Urothelium cell line (cell line): ENCODE measurements around the gene CBFA2T3.

Source experiments
- DNase-seq: peaks from one replicate; pipeline ENCODE4 v3.0.0; 2011; ENCODE audit warnings: low spot score, mixed read lengths
- FAIRE-seq: peaks from 2 replicates; lab custom pipeline; 2011; peaks lifted over from hg19 to GRCh38; lab: Jason Lieb, UNC

CBFA2T3 gene

DNA sequence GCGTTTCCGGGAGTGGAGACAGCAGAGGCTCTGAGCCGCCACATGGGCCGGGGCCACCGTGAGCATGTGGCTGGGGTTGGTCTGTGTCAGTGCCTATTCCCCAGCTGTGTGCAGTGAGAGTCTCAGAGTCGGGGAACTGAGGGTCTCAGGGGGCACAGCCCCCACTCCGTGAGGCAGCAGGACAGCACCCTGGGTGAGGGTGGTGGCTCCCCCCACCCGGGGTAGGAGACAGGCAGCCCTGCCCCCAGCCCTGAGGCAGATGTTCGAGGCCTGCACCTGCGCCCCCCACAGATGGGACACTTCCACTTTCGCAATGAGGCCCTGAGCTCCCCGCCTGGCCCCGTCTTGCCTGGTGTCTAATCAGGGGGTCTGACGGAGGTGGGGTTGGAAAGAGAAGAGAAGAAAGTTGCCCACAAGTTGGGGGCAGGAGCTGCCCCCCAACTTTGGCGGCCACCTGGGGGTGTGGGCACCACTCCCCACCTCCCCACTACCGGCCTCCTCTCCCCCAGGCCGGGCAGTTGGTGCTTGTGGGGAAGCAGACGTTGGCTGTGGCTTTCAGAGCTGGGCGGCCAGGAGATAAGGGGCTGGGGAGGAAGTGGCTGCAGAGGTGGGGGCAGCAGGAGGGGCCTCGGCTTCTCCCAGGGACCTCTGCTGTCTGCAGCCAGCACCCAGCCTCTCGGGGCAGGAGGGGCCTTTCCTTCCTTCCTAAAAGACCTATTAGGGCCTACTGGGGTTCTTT, 1.8 kb upstream of the CBFA2T3 start:
- no peak for FAIRE-seq
- DNase-seq, result no peak

GRCh38 chr16:88977812-88978607, 1.0 kb upstream of the CBFA2T3 start:
- DNase-seq, result no peak
- no peak for FAIRE-seq

DNA sequence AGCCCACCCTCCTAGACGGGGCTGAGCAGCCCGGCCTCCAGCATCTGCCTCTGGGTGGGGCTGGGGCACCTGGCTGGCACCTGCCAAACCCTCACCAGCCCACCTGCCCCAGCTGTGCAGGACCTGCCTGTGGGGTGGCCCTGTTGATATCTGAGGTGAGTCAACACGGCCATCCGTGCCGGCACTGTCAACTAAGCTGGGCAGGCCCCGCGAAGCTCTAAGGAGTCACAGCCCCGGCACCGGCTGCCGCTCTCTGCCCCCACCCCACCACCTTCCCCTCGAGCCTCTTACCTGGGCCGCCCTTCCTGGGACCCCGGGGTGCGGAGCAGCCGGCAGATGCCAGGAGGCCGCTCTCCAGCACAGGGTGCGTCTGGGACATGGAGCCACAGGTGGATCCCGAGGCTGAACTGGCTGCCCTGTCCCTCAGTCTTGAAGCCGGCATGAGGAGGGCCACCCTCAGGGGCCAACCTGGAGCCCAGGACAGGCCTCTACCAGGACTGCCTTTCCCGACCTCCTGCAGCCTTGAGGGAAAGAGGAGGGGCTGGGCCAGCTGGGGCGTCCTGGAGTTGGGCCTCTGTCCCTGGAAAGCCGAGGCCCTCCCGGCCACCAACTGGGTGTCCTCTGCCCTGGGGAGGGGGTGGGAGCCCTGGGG, 515 bp downstream of the CBFA2T3 start:
- no peak for DNase-seq
- no peak for FAIRE-seq

GRCh38 chr16:88975511-88976061, 1.4 kb downstream of the CBFA2T3 start:
- FAIRE-seq, result no peak
- DNase-seq, result no peak

GRCh38 chr16:88974916-88975215, 2.1 kb downstream of the CBFA2T3 start:
- no peak for FAIRE-seq
- DNase-seq, result no peak

DNA sequence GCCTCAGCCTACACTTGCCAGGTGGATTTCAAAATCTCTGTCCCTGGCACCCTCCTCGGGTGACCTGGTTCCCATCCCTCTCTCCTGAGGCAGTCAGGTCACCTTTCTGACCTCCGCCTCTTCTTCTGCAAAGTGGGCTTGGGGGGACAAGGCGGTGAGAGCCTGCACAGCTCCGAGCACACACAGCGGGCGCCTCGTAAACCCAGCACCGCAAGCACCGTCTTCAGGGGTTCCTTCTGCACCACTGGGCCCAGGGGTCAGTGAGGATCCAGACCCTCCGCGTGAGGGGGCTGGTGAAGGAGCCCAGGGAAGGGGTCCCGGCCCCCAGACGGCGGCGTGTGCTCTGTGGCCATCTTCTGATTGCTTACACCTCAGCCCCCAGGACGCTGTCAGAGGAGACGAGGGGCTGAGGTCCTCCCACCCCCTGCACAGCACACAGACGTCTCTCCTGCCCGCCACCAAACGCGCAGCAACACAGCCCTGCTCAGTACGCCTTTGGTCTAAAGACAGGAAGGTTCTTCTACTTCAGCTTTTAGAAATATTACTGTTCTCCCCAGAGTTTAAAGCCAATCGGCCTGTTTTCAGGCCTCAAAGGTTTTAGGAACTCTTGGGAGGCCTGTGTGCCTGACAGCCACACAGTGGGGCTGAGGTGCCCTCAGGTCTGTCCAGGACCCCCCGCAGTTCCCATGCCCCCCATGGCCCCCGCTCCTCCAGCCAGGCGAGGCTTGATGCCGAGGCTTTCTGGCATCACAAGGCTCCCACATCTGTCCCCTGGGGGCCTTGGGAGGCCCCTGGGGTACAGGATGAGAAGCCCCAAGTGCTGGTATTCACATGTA, 2.7 kb downstream of the CBFA2T3 start:
- DNase-seq (no peak), FAIRE-seq (no peak)

DNA sequence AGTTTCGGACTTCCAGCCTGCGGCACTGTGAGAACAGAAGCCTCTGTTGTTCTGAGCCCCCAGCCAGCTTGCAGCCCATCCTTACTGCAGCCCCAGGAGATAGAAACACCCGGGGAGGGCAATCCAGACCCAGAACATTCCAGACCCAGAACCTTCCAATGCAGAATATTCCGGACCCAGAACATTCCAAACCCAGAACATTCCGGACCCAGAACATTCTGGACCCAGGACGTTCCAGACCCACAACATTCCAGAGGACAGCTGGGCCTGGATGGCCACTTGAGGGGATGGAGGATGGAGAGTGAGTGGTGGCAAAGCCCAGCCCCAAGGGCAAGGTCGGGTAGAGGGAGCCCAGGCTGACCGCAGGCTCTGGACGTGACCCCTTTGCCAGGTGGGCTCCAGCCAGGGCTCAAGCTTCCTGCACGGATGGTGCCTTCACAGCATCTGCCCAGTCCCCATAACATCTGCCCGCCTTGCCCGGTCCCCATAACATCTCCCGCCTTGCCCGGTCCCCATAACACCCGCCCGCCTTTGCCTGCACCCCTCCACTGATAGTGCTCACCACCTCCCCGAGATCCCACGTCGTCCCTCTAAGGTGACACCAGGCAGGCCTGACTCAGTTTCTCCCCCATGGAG, 3.5 kb downstream of the CBFA2T3 start:
- FAIRE-seq (no peak), DNase-seq (no peak)

DNA sequence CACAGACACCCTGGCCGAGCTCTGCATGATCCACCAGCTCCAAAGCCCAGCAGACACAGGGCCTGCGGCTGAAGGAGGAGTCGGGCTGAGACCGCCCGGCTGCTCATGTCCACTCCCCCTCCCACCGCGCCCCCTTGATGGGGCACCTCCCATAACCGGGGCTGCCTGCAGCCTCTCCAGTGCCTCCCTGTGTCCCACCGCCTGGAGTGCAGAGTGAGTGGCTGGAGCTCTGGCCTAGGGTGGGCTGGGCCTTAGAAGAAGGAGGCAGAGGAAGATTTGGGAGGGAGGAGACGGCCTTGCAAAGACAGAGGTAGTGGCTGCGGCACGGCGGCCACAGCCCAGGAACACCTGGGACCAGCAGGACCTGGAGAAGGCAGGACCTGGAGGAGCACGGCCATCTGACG, 4.0 kb downstream of the CBFA2T3 start:
- FAIRE-seq (no peak), DNase-seq (no peak)

DNA sequence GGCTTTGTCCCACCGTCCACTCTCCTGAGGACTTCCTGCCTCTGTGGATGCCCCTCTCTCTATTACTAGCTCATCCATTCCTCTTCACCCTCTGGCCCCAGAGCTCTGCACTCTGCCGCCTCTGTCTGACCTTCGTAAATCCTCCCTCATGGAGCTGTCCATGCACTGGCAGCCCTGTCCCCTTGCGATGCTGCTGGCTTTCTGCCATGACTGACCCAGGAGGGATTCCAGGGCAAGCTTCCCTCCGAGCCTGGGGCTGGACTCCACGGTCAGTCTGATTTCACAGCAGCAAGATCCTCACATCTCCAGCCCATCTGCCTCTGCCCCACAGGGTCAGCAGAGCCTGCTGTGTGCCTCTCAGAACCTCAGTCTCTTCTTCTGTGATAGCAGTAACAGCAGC, 4.7 kb downstream of the CBFA2T3 start:
- no peak for FAIRE-seq
- no peak for DNase-seq

DNA sequence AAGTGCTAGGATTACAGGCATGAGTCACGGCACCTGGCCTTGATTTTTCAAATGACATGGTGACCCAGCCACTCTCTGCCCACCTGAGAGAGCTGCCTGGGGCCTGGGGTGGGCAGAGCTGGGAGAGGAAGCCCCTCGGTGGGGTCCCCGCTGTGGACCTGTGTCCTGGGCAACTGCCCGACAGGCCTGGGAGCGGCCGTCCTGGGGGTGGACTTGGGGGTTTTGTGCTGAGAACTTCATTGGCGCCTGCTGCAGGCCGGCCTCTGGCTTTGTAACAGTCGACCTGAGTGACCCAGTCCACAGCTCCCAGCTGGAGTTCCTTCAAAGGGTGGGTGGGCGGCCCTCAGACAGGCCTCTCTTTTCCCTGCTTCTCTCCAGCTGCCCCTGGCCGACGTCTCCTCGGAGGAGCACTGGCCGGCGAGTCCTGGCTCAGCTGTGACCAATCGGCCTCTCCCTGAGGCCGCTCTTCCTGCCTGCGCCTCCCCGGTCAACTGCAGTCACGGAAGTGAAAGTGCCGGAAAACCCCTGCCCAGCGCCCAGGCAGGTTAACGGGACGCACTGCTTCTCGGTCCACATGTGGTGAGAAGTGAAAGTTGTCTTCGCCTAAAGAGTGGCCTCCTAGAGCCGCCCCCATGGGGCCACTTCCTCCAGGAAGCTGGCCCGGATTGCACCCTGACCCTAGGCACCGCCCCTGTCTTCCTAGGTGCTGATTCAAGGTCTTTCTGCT, 5.5 kb downstream of the CBFA2T3 start:
- DNase-seq (no peak), FAIRE-seq (no peak)

GRCh38 chr16:88970539-88971065, 6.4 kb downstream of the CBFA2T3 start:
- FAIRE-seq, result no peak
- no peak for DNase-seq

DNA sequence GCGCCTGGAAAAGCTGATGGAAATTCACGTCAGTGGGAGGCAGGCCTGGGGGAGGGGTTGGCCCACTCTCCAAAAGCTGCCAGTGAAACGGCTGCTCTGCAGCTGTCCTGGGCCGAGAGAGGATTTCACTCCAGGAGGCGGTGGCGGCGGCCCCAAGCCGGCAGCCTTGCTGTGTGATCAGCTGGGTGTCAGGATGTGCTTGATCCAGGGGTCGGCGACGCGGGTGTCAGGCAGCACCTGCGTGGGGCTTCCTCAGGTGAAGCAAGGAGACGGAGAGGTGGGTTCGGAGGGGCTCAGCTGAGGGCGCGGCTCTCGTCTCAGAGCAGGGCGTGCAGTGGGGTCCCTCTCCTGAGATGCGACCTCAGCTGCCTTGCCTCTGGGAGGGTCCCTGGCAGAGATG, 7.0 kb downstream of the CBFA2T3 start:
- no peak for FAIRE-seq
- DNase-seq, result no peak

DNA sequence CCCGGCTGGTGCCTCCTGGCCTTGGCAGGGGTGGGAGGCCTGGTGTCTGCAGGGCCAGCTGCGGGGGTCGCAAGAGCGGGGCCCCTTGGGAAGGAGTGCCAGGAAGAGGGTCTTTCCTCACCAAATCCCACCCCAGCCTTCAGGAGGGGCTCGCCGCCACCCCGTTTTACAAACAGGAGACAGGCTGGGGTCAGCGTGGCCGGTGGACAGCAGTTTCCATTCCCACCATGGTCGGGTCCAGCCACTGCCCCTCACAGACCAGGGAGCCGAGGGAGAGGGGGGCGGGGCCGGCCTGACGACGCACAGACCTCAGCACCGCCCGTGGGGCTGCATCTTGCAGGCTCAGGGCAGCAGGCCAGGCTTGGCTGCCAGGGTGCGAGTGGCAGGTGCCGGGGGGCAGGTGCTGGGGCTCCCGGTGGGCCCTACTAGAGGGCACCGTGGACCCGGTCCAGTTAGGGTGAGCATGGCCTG, 7.6 kb downstream of the CBFA2T3 start:
- no peak for FAIRE-seq

DNA sequence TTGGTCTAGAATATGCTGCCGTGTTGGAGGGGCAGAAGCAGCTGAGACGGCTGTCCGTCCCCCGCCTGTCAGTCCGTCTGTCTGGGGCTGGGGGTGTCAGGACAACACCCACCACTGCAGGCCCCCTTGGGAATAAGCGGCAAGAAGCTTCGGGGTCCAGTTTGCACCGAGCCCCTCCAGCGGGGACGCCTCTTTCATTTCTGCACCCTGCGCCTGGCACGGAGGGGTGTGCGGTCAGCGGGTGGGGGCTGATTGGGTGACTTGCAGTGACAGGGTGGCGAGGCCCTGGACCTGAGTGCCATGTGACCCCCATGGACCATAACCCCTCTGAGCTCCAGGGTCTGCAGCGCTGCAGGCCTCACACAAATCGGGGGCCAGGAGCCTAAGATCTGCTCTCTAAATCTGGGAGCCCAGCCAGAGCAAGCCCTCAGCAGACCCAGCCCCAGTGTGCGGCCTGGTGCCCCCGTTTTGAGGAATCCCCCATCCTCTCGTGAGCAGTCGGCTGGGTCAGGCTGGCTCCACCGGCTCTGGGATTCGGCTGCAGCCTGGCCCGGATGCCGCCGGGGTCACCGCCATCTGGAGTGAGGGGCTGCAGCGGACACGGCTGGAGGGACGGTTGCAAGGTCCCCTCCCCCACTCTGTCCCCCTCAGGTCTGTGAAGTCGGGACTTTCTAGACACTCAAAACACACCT, 8.3 kb downstream of the CBFA2T3 start:
- FAIRE-seq (no peak), DNase-seq (no peak)

More for the DNA sequence above, 7.6 kb downstream of the CBFA2T3 start:
- no peak for DNase-seq

DNA sequence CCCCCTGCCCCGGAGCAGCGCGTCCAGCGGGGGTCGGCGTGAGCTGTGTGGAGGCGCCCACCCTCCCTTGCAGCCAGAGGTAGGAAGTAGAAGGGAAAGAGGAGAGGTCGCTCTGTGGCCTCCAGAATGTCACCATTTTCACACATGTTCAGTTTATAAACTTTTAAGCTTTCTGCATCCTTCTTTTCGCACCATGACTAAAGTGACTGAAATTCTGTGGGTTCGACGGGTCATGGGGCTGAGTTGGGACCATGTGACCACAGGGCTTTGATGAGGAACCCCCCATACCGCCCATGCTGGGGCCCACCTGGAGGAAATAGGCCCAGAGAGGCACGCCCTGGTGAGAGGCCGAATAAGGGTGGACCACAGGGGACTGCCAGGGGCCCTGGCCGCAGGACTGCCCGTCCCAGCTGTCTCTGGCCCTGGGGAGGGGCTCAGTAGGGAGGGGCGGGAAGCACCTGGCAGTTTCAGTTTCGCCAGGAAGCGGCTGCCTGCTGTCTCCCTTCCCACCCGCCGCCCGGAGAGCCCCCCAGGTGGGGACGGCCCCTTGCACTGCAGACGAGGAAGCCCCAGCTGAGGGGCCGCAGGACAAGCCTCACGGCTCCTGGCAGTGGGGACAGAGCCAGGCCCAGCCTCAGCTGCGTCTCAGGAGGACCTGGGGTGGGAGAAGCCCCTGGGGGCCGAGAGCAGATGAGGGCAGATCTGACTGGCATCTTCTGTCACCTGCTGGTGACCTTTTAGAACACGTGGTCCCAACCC, 9.0 kb downstream of the CBFA2T3 start:
- FAIRE-seq (no peak), DNase-seq (no peak)

- FAIRE-seq (no peak), DNase-seq (no peak)
Observed at GRCh38 chr16:88966986-88967829, 9.8 kb downstream of the CBFA2T3 start.

DNA sequence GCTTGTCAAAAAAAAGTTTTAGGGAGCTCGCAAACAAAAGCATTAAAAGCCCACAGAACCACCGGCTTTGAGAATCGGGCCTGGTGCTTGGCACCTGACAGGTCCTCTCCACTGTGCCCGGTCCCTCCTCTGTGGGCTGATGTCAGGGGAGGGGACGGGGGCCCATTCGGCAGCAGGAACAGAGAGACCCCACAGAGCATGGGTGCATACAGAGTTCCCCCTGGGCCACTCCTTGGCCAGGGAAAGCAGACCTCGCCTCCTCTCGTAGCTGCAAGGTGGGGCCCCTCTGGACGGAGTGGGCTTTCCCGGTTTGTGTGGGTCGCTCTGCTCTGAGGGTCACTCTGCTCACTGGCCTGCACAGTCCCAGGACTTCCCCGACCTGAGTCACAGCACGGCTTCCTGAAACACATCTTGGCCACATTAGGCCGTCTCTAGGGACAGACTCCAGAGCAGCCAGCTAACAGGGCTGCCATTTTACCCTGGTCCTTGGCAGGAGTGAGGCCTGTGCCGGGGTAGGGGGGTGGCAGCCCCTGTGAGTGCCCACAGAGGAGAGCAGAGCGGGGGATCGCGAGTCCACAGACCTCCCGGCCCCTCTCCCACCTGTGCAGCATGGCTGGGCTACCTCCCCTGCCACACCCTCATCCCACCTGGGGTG, 11.1 kb downstream of the CBFA2T3 start:
- FAIRE-seq (no peak), DNase-seq (no peak)
